HG03159 (cell line): ENCODE data around the gene EPHB1.
A peak's percentile ranks its signal among the peaks of the same experiment; 100 is the strongest.

Source experiments
- ATAC-seq: cut with Tn5 transposase; IDR thresholded peaks from one replicate; pipeline ENCODE4 v1.9.1; 2021; ENCODE audit warnings: mild to moderate bottlenecking, moderate library complexity; ENCODE audit not compliant: unreplicated experiment

EPHB1 gene

GRCh38 chr3:134794950-134795745 is at the start of gene EPHB1:
Gene EPHB1, plus strand, starts transcription at chr3:134795260.
- peak; percentile 79 for ATAC-seq

- ATAC-seq: no peak
Measured at GRCh38 chr3:134748698-134749097, 46.4 kb upstream of the EPHB1 start.

- ATAC-seq: no peak
Measured at GRCh38 chr3:134749174-134749573, 45.9 kb upstream of the EPHB1 start.

GRCh38 chr3:134749802-134750553 is 45.1 kb upstream of the EPHB1 start:
- no peak for ATAC-seq

- ATAC-seq: no peak
Measured at GRCh38 chr3:134751831-134752230, 43.2 kb upstream of the EPHB1 start.

- ATAC-seq: no peak
Measured at GRCh38 chr3:134752761-134753461, 42.1 kb upstream of the EPHB1 start.

- no peak for ATAC-seq
Measured at GRCh38 chr3:134753999-134754742, 40.9 kb upstream of the EPHB1 start.

- peak; percentile 90 for ATAC-seq
Measured at GRCh38 chr3:134754768-134755559, 40.1 kb upstream of the EPHB1 start.

GRCh38 chr3:134755821-134756220 is 39.2 kb upstream of the EPHB1 start:
- no peak for ATAC-seq

GRCh38 chr3:134757549-134758069 is 37.5 kb upstream of the EPHB1 start:
- no peak for ATAC-seq

- ATAC-seq: no peak
Measured at GRCh38 chr3:134761213-134761612, 33.8 kb upstream of the EPHB1 start.

- ATAC-seq: no peak
Measured at GRCh38 chr3:134762016-134762415, 33.0 kb upstream of the EPHB1 start.

GRCh38 chr3:134765468-134765867 is 29.6 kb upstream of the EPHB1 start:
- no peak for ATAC-seq

- no peak for ATAC-seq
Measured at GRCh38 chr3:134766290-134766689, 28.8 kb upstream of the EPHB1 start.

- ATAC-seq: no peak
Measured at GRCh38 chr3:134768116-134768515, 26.9 kb upstream of the EPHB1 start.

GRCh38 chr3:134768837-134769236 is 26.2 kb upstream of the EPHB1 start:
- no peak for ATAC-seq

GRCh38 chr3:134769287-134769868 is 25.7 kb upstream of the EPHB1 start:
- ATAC-seq: no peak

GRCh38 chr3:134772011-134772410 is 23.0 kb upstream of the EPHB1 start:
- ATAC-seq: no peak

- ATAC-seq: no peak
Measured at GRCh38 chr3:134772591-134772990, 22.5 kb upstream of the EPHB1 start.
